Nephron progenitor cell (in vitro differentiated cells): ENCODE measurements around the gene HLCS.

Source experiments
- DNase-seq: peaks from one replicate; pipeline ENCODE4 v3.0.0; 2021
- H3K27ac Mint-ChIP-seq: 2 replicates; pipeline ENCODE4 v1.8.0; 2021; ENCODE audit warnings: mild to moderate bottlenecking, moderate library complexity, mixed read lengths
- H3K27me3 Mint-ChIP-seq: 2 replicates; pipeline ENCODE4 v1.8.0; 2021; ENCODE audit warnings: mild to moderate bottlenecking, low read depth, mixed read lengths; ENCODE audit not compliant: poor library complexity
- H3K36me3 Mint-ChIP-seq: 2 replicates; pipeline ENCODE4 v1.8.0; 2021; ENCODE audit warnings: low read depth, mixed read lengths
- H3K4me1 Mint-ChIP-seq: 2 replicates; pipeline ENCODE4 v1.8.0; 2021; ENCODE audit warnings: mixed read lengths
- H3K4me3 Mint-ChIP-seq: 2 replicates; pipeline ENCODE4 v1.8.0; 2021; ENCODE audit warnings: mild to moderate bottlenecking, moderate library complexity, mixed read lengths
- H3K9me3 Mint-ChIP-seq: 2 replicates; pipeline ENCODE4 v1.8.0; 2021; ENCODE audit warnings: mild to moderate bottlenecking, moderate library complexity, mixed read lengths
- CTCF ChIP-seq: fragments of 200-600 bp; sonication (generic); IDR thresholded peaks from 2 replicates; pipeline ENCODE4 v1.5.0; 2021; ENCODE audit warnings: antibody characterized with exemption

Gene HLCS

GRCh38 chr21:36734367-36735200 is 231.9 kb downstream of the HLCS start:
- peaks cover 11% of the 10 kb centered on the region for H3K9me3 Mint-ChIP-seq
- no peak for DNase-seq

GRCh38 chr21:36733857-36734256 is 232.6 kb downstream of the HLCS start:
- DNase-seq, result no peak
- TF ChIP-seq CTCF, result no peak

More at GRCh38 chr21:36734367-36735200, 231.9 kb downstream of the HLCS start:
- Mint-ChIP-seq H3K36me3 (no peaks in the 10 kb centered on the region), H3K4me1 (peaks cover 51% of the 10 kb centered on the region), H3K4me3 (no peak overlapping the region), H3K27me3 (peaks cover 29% of the 10 kb centered on the region), H3K27ac (no peak overlapping the region)
- no peak for TF ChIP-seq CTCF

GRCh38 chr21:36732761-36733160 is 233.7 kb downstream of the HLCS start:
- no peaks in the 10 kb centered on the region for H3K36me3 Mint-ChIP-seq
- H3K9me3 Mint-ChIP-seq, result peaks cover 11% of the 10 kb centered on the region
- H3K4me3 Mint-ChIP-seq, result no peak overlapping the region
- TF ChIP-seq CTCF, result no peak
- peaks cover 61% of the 10 kb centered on the region for H3K4me1 Mint-ChIP-seq
- no peak overlapping the region for H3K27ac Mint-ChIP-seq
- H3K27me3 Mint-ChIP-seq, result peaks cover 17% of the 10 kb centered on the region
- DNase-seq, result no peak

More at GRCh38 chr21:36733857-36734256, 232.6 kb downstream of the HLCS start:
- peaks cover 55% of the 10 kb centered on the region for H3K4me1 Mint-ChIP-seq
- H3K36me3 Mint-ChIP-seq, result no peaks in the 10 kb centered on the region
- no peak overlapping the region for H3K4me3 Mint-ChIP-seq
- peaks cover 11% of the 10 kb centered on the region for H3K9me3 Mint-ChIP-seq
- H3K27me3 Mint-ChIP-seq, result peaks cover 27% of the 10 kb centered on the region
- H3K27ac Mint-ChIP-seq, result no peak overlapping the region

- Mint-ChIP-seq H3K4me3 (no peak overlapping the region), H3K27ac (no peak overlapping the region), H3K4me1 (peaks cover 67% of the 10 kb centered on the region), H3K27me3 (peaks cover 20% of the 10 kb centered on the region), H3K9me3 (peaks cover 11% of the 10 kb centered on the region), H3K36me3 (no peaks in the 10 kb centered on the region)
- no peak for TF ChIP-seq CTCF
- DNase-seq, result no peak
These were observed 234.3 kb downstream of the HLCS start for GRCh38 chr21:36732217-36732616.

GRCh38 chr21:36730291-36731281 is 235.9 kb downstream of the HLCS start:
- DNase-seq, result no peak
- Mint-ChIP-seq H3K36me3 (no peaks in the 10 kb centered on the region), H3K4me3 (no peak overlapping the region), H3K4me1 (peaks cover 59% of the 10 kb centered on the region), H3K27me3 (peaks cover 15% of the 10 kb centered on the region), H3K27ac (no peak overlapping the region), H3K9me3 (peaks cover 11% of the 10 kb centered on the region)
- TF ChIP-seq CTCF, result no peak
